Thyroid gland (tissue), 4 donors: ENCODE measurements around the gene ZC3H10.

Source experiments
- CTCF ChIP-seq, 6 experiments: fragments of 200-600 bp in 3 of 6; fragments of 450-650 bp in 3 of 6; sonication (generic) in 3 of 6; IDR thresholded peaks; one replicate each; pipeline ENCODE4 v1.5.1; 2016 to 2019; ENCODE audit warnings: antibody characterized with exemption in 6 of 6, mild to moderate bottlenecking in 2 of 6, inconsistent platforms in 1 of 6, moderate library complexity in 1 of 6
- POLR2A ChIP-seq, 2 donors: fragments of 450-650 bp; IDR thresholded peaks; one replicate each; pipeline ENCODE4 v1.6.1; 2017; ENCODE audit warnings: antibody characterized with exemption in 2 of 2, mild to moderate bottlenecking in 2 of 2, moderate library complexity in 1 of 2

GRCh38 chr12:56137853-56138571, 19.9 kb downstream of the ZC3H10 start:
- TF ChIP-seq POLR2A (IDR thresholded peaks at IDR 0.05) (no peak), CTCF (IDR thresholded peaks at IDR 0.05) (no peak)
